ENCODE results near the gene CPSF7.

Gene CPSF7

DNA sequence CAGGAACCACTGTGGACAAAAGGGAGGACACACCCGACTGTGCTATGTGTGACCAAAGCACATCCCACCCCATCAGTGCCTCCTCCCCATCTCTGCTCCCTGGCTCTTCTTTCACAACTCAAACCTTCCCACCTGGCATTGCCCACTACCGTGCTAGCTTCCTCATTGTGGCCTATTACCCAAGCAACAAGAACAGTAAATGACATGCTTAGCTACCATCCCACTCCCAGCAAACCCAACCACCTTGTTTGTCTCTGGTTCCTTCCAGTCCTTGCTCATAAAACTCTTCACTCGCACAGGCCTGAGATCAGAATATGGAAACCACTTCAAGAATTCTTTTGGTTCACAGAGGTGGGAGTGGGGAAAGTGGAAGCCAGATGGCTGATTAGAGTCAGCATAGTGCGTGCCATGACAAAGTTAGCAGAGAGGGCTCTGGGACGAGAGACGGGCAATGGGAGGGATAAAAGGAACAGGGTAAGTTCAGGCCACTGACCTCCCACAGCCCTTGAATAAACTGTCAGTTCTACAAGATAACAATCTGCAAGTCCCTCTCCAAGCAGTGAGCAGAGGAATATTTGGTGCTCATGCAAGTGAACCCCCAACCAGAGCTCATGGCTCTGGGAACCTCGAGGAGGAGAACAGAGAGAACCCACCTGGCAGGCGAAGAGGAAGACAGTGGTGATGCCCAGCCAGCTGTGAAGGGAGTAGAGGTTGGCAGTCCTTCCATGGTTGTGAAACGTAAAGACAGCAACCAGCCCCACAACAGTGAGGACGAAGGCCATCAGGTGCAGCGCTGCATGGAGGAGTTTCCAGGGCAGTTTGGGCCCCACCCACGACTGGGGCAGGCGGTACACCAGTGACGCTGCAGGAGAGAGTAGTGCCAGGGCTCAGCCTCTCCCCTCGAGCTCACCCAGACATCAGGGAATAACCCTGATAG lies 76.4 kb downstream of the CPSF7 start:
- DNase-seq = no peak

Data from CD4-positive, alpha-beta T cell treated with Interleukin-15 for 1 hour (primary cell).